AG04450 (cell line): Measurements from ENCODE around the gene PBX1. TPM values are rescaled to one million over a fixed set of nuclear protein-coding genes. Genes with fewer than 3 reads are reported as not detected.
A peak's percentile ranks its signal among the peaks of the same experiment; 100 is the strongest.

Experiments used
- CTCF ChIA-PET: fragments of 300-600, 350-600 bp; formaldehyde crosslinking; extraction: SDS; loops from one replicate; lab custom pipeline; 2022; ENCODE audit warnings: antibody characterized with exemption, inconsistent platforms; lab: Charles Lee
- POLR2A ChIA-PET: fragments of 350-600 bp; formaldehyde crosslinking; extraction: SDS; loops from one replicate; lab custom pipeline; 2021; ENCODE audit warnings: antibody characterized with exemption, inconsistent platforms; lab: Yijun Ruan, JAX
- DNase-seq: peaks from one replicate; pipeline ENCODE4 v3.0.0-alpha.2; 2011; ENCODE audit warnings: low read depth, low spot score
- H3K27ac ChIP-seq: one replicate; pipeline ENCODE4 v1.5.1; 2012; ENCODE audit warnings: low read depth, low read length, control low read depth
- H3K27me3 ChIP-seq: one replicate; pipeline ENCODE4 v1.6.0; 2012; ENCODE audit warnings: low read length; ENCODE audit not compliant: control insufficient read depth, insufficient read depth
- H3K4me3 ChIP-seq: 2 replicates; pipeline ENCODE4 v1.5.1; 2011; ENCODE audit warnings: mild to moderate bottlenecking, low read depth, low read length, control low read depth
- H3K9me3 ChIP-seq: 2 replicates; pipeline ENCODE4 v1.5.1; 2012; ENCODE audit warnings: low read length; ENCODE audit not compliant: control insufficient read depth, insufficient read depth
- CTCF ChIP-seq: IDR thresholded peaks from 2 replicates; pipeline ENCODE4 v1.5.1; 2011; ENCODE audit warnings: low read depth, low read length, control low read depth, inconsistent platforms
- polyA plus RNA-seq: library from polyadenylated mRNA; depleted of rRNA; stranded (reverse); fragments of >200 nt; gene quantifications from 2 replicates; pipeline ENCODE4 v1.2.3, GENCODE V29; 2011

PBX1 gene
- polyA plus RNA-seq, 1 experiment: 49.9 TPM

DNA sequence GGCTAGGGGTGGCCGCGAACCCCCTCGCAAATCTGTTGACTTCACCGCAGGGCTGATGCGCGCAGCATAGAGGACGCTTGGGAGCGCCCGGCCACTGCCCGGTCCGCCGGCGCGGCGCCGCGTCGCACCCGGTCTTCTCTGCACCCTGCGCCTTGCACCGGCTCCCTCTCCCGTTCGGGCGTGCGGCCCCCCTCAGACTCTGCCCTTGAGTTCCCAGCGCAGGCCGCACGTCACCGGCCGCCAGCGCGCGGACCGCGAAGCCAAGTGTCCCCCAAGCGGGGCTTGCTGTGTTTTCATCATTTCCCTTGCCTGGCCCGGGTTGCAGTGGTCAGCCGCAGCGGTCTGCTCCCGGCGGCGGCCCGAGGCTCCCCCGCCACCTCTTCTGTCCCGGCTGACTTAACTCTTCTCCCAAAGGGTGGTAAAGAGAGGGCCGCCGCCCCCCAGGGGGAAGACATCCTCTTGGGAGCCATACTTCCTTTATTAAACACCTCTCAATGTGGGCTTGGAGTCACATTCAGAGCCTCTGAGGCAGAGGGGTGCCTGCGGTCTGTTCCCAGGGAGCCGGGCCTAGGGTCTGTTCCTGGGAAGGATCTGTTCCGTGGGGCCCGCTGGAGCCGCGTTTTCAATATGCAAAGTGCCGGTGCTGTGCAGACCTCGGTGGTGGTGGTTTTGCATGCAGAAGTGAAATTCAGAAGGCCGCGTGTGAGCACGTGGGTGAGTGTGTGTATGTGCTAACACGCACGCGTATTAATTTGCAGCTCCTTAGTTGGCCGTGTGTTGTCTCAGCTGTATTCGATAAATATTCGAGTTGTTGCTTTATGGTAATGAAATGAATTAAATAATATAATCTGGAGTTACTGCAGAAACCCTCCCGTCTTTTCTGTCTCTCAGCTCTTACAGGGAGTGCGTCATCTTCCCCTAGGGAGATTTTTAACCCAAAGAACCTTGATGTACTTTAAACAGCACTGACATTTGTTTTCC, 17.6 kb downstream of the PBX1 start:
- Histone ChIP-seq H3K27me3 (no peaks in the 10 kb centered on the region), H3K9me3 (no peaks in the 10 kb centered on the region), H3K4me3 (peak overlapping the region; percentile 45), H3K27ac (peak overlapping the region; percentile 91)
- peak; percentile 64 for DNase-seq
- POLR2A ChIA-PET: interaction anchor here (0.8 to 1.4 kb wide), 7 partner anchors 12 to 172 kb away, joined by 3 to 17 read pairs (median 4); partner anchors contain the start of gene PBX1
- no peak for TF ChIP-seq CTCF
- CTCF ChIA-PET: interaction anchor here (2.1 kb wide), 1 partner anchor 211 kb away, joined by 9 read pairs; no protein-coding TSS in a partner anchor

- no peak for DNase-seq
- ChIA-PET POLR2A (interaction anchor here (0.6 to 1.4 kb wide), 8 partner anchors 10 to 171 kb away, joined by 3 to 17 read pairs (median 4); partner anchors contain the start of gene PBX1), CTCF (interaction anchor here (2.1 kb wide), 1 partner anchor 210 kb away, joined by 9 read pairs; no protein-coding TSS in a partner anchor)
- TF ChIP-seq CTCF: no peak
- peak overlapping the region; percentile 91 for H3K27ac ChIP-seq
- H3K4me3 ChIP-seq: no peak overlapping the region
- no peaks in the 10 kb centered on the region for H3K27me3 ChIP-seq
- H3K9me3 ChIP-seq: no peaks in the 10 kb centered on the region
Observed at GRCh38 chr1:164577291-164577690, 18.3 kb downstream of the PBX1 start.

- H3K4me3 ChIP-seq: no peak overlapping the region
- TF ChIP-seq CTCF: no peak
- H3K27ac ChIP-seq: no peak overlapping the region
- CTCF ChIA-PET: interaction anchor here (2.1 kb wide), 1 partner anchor 209 kb away, joined by 9 read pairs; no protein-coding TSS in a partner anchor
- POLR2A ChIA-PET: no interaction called here
- H3K9me3 ChIP-seq: no peaks in the 10 kb centered on the region
- no peak for DNase-seq
- no peaks in the 10 kb centered on the region for H3K27me3 ChIP-seq
Observed at GRCh38 chr1:164578479-164579200, 19.7 kb downstream of the PBX1 start.

GRCh38 chr1:164579381-164579780, 20.4 kb downstream of the PBX1 start:
- no peak for TF ChIP-seq CTCF
- ChIA-PET CTCF (no interaction called here), POLR2A (no interaction called here)
- Histone ChIP-seq H3K4me3 (no peak overlapping the region), H3K27ac (no peak overlapping the region), H3K27me3 (no peaks in the 10 kb centered on the region), H3K9me3 (no peaks in the 10 kb centered on the region)
- no peak for DNase-seq
